Mammary epithelial cell (primary cell): ENCODE results near the gene AGAP1.

ENCODE experiments used
- CTCF ChIP-seq, 2 donors: IDR thresholded peaks in 1 of 2; conservative IDR thresholded peaks in 1 of 2; 2 replicates each; pipeline ENCODE4 v1.5.1; 2011 to 2012; ENCODE audit warnings: inconsistent platforms in 2 of 2, low read length in 2 of 2, mild to moderate bottlenecking in 2 of 2, control low read depth in 1 of 2, low read depth in 1 of 2; ENCODE audit not compliant: insufficient read depth in 1 of 2; ENCODE audit errors: extremely low read depth in 1 of 2
- EZH2 ChIP-seq: IDR thresholded peaks from 2 replicates; pipeline ENCODE4 v1.6.1; 2012; ENCODE audit warnings: low read length, inconsistent platforms, borderline replicate concordance

- TF ChIP-seq EZH2 (no peak), CTCF (conservative IDR thresholded peaks at IDR 0.05 in 1 of 2, IDR thresholded peaks at IDR 0.05 in 1 of 2; ENCODE audit: extremely low read depth in 1 of 2, insufficient read depth in 1 of 2, low read depth in 1 of 2, low read length in 2 of 2) (no peak)
Measured at GRCh38 chr2:235640377-235640776, 146.5 kb downstream of the AGAP1 start.
